ENCODE data around the gene PIM2.

The PIM2 gene

DNA sequence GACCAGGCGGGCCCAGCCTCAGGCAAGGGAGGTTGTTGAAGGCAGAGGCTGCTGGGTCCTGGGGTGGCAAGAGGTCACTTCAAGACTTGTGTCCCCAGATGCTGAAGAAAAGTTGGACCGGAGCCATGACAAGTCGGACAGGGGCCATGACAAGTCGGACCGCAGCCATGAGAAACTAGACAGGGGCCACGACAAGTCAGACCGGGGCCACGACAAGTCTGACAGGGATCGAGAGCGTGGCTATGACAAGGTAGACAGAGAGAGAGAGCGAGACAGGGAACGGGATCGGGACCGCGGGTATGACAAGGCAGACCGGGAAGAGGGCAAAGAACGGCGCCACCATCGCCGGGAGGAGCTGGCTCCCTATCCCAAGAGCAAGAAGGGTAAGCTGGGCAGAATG, 16.7 kb downstream of the PIM2 start:
- ChIA-PET CTCF (no interaction called here), POLR2A (interaction anchor here (0.6 kb wide), 1 partner anchor 19 kb away, joined by 3 read pairs; no protein-coding TSS in a partner anchor)
- DNase-seq (ENCODE audit: extremely low spot score), result no peak
- TF ChIP-seq FOXK2 (IDR thresholded peaks at IDR 0.05), result no peak
- no peak for TF ChIP-seq NFRKB (IDR thresholded peaks at IDR 0.05)
- no peak for TF ChIP-seq TARDBP (IDR thresholded peaks at IDR 0.05)
- no peak for TF ChIP-seq SP1 (IDR thresholded peaks at IDR 0.05)
- no peak for TF ChIP-seq L3MBTL2 (conservative IDR thresholded peaks at IDR 0.05)
- TF ChIP-seq HDGF (IDR thresholded peaks at IDR 0.05; ENCODE audit: borderline replicate concordance), result no peak
- no peak for TF ChIP-seq FOXA1 (IDR thresholded peaks at IDR 0.05)
- TF ChIP-seq FOXM1 (IDR thresholded peaks at IDR 0.05; ENCODE audit: borderline replicate concordance), result no peak
- no peak for TF ChIP-seq BHLHE40 (IDR thresholded peaks at IDR 0.05; ENCODE audit: borderline replicate concordance)
- TF ChIP-seq ARNT (IDR thresholded peaks at IDR 0.05), result no peak
- TF ChIP-seq SUZ12 (IDR thresholded peaks at IDR 0.05), result no peak
- TF ChIP-seq ZNF384 (IDR thresholded peaks at IDR 0.05), result no peak
- no peak for TF ChIP-seq LEF1 (IDR thresholded peaks at IDR 0.05; ENCODE audit: borderline replicate concordance)
- TF ChIP-seq CTBP1 (IDR thresholded peaks at IDR 0.05; ENCODE audit: borderline replicate concordance), result no peak
- no peak for TF ChIP-seq PKNOX1 (IDR thresholded peaks at IDR 0.05)
- TF ChIP-seq ELF4 (IDR thresholded peaks at IDR 0.05), result no peak

DNA sequence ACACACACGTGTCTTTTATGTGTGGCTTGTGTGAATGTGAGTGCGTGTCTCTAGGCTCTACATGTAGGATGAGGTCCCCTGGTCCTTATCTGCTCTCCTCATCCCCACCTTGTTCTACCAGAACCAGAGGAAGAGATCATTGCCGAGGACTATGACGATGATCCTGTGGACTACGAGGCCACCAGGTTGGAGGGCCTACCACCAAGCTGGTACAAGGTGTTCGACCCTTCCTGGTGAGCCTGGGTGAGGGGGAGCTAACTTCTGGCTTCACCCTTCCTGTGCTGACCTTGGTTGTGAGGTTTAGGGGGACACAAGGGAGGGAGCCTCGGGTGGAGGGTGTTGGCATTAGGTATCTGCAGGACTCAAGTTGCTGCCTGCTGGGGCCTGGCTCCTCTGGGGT, 17.8 kb downstream of the PIM2 start:
- ChIA-PET CTCF (no interaction called here), POLR2A (no interaction called here)
- no peak for TF ChIP-seq SUZ12 (IDR thresholded peaks at IDR 0.05)
- no peak for TF ChIP-seq HDGF (IDR thresholded peaks at IDR 0.05; ENCODE audit: borderline replicate concordance)
- no peak for TF ChIP-seq NFRKB (IDR thresholded peaks at IDR 0.05)
- TF ChIP-seq FOXA1 (IDR thresholded peaks at IDR 0.05), result no peak
- TF ChIP-seq ZNF384 (IDR thresholded peaks at IDR 0.05), result no peak

DNA sequence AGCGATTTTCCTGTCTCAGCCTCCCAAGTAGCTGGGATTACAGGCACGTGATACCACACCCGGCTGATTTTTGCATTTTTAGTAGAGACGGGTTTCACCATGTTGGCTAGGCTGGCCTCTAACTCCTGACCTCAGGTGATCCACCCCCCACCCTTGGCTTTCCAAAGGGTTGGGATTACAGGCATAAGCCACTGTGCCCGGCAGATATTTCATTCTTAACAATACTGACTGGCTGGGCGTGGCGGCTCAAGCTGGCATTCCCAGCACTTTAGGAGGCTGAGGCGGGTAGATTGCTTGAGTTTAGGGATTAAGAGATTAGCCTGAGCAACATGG, 19.8 kb downstream of the PIM2 start:
- ChIA-PET CTCF (interaction anchor here (0.6 kb wide), 1 partner anchor 13 kb away, joined by 3 read pairs; no protein-coding TSS in a partner anchor), POLR2A (interaction anchor here (1.8 kb wide), 1 partner anchor 23 kb away, joined by 8 read pairs; no protein-coding TSS in a partner anchor)
- TF ChIP-seq FOXK2 (IDR thresholded peaks at IDR 0.05) (no peak), NFRKB (IDR thresholded peaks at IDR 0.05) (no peak), ELF4 (IDR thresholded peaks at IDR 0.05) (no peak), LEF1 (IDR thresholded peaks at IDR 0.05; ENCODE audit: borderline replicate concordance) (no peak)
- no peak for DNase-seq (ENCODE audit: extremely low spot score)

More for the DNA sequence above, 17.8 kb downstream of the PIM2 start:
- no peak for DNase-seq (ENCODE audit: extremely low spot score)

DNA sequence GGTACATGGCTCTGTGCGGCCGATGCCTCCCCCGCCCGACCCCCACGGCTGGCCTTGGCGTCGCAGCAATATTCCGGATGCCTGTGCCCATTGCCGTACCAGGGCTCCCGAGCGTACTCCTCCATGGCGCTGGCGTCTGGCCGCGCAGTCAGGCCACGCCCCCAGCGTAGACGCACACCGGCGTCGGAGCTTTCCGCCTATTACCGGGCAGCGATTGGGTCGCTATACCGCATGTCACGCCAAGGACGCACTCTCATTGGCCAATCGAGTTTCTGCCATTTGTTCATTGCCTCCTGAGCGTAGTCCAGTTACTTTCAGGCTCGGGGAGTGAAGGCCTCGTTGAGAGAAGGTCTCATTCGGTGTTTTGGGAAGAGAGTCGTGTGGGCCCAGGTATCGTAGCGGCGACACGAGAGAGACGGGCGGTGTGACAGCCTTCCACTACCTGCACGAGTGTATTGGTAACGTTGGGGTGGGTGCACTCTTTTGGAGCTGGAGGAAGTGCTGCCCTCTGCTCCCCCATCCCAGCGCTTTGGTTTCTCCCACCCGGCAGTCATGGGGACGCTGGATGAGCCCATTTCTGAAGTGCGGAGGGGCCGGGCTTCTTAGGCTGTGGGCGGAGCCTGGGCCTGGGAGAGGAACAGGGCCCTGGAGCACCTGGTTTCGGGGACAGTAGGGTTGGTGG, 21.1 kb downstream of the PIM2 start, which contains the start of the genes PQBP1 and TIMM17B:
PQBP1 (plus strand) TSS at position 306 of the 682 bp plus-strand sequence. CDS start 580 bp downstream, outside the sequence.
TIMM17B (minus strand) TSS at position 144 of the 682 bp plus-strand sequence; CDS start at position 125, 19 bp downstream.
- POLR2A ChIA-PET, result interaction anchor here (0.7 to 2.8 kb wide), 14 partner anchors 9 to 273 kb away, joined by 3 to 26 read pairs (median 5); partner anchors contain the start of genes HDAC6, PCSK1N and SLC35A2
- CTCF ChIA-PET, result no interaction called here
- no peak for TF ChIP-seq CTBP1 (IDR thresholded peaks at IDR 0.05; ENCODE audit: borderline replicate concordance)
- TF ChIP-seq FOXM1 (IDR thresholded peaks at IDR 0.05; ENCODE audit: borderline replicate concordance), result no peak
- TF ChIP-seq ELF4 (IDR thresholded peaks at IDR 0.05), result peak; percentile 18; the same call in 1 of the 2 replicates
- no peak for TF ChIP-seq ARNT (IDR thresholded peaks at IDR 0.05)
- TF ChIP-seq BHLHE40 (IDR thresholded peaks at IDR 0.05; ENCODE audit: borderline replicate concordance), result peak; percentile 75
- TF ChIP-seq HDGF (IDR thresholded peaks at IDR 0.05; ENCODE audit: borderline replicate concordance), result no peak; the same call in 1 of the 2 replicates
- peak; percentile 96 for TF ChIP-seq PKNOX1 (IDR thresholded peaks at IDR 0.05)
- DNase-seq (ENCODE audit: extremely low spot score), result peak; percentile 84

DNA sequence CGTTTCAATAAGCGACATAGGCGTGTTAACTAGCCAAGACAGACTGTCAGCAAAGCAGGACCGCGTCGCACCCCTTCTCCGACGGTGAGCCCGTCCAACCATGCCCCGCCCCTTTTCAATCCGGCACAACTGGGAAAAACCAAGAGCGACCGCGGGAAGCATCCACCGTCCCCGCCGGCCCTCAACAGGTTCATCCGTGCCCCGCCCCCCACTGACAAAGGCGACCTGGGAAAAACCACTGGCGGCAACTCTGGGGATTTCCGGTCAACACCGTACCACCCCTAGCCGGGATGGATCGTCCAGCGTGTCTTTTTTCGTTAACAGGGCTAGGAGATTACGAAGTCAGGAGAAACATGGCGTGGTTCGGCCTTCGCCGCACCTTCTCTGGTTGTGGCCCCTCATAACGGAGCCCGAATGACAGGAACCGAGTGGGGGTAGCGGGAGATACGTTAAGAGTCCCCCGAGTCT, 21.6 kb downstream of the PIM2 start:
- ChIA-PET CTCF (no interaction called here), POLR2A (interaction anchor here (0.7 to 2.8 kb wide), 12 partner anchors 9 to 272 kb away, joined by 3 to 26 read pairs (median 5); partner anchors contain the start of genes HDAC6, PCSK1N and SLC35A2)
- DNase-seq (ENCODE audit: extremely low spot score), result peak; percentile 68
- TF ChIP-seq SP1 (IDR thresholded peaks at IDR 0.05) (no peak), SUZ12 (IDR thresholded peaks at IDR 0.05) (no peak), ELF4 (IDR thresholded peaks at IDR 0.05) (no peak), BHLHE40 (IDR thresholded peaks at IDR 0.05; ENCODE audit: borderline replicate concordance) (no peak; the same call in 1 of the 2 replicates), PKNOX1 (IDR thresholded peaks at IDR 0.05) (no peak), CTBP1 (IDR thresholded peaks at IDR 0.05; ENCODE audit: borderline replicate concordance) (no peak), FOXK2 (IDR thresholded peaks at IDR 0.05) (no peak), LEF1 (IDR thresholded peaks at IDR 0.05; ENCODE audit: borderline replicate concordance) (no peak), FOXA1 (IDR thresholded peaks at IDR 0.05) (no peak), NFRKB (IDR thresholded peaks at IDR 0.05) (no peak), HDGF (IDR thresholded peaks at IDR 0.05; ENCODE audit: borderline replicate concordance) (no peak), FOXM1 (IDR thresholded peaks at IDR 0.05; ENCODE audit: borderline replicate concordance) (no peak), ZNF384 (IDR thresholded peaks at IDR 0.05) (no peak), TARDBP (IDR thresholded peaks at IDR 0.05) (no peak), ARNT (IDR thresholded peaks at IDR 0.05) (no peak), L3MBTL2 (conservative IDR thresholded peaks at IDR 0.05) (no peak)

GRCh38 chrX:48896611-48897011, 22.2 kb downstream of the PIM2 start:
- no peak for DNase-seq (ENCODE audit: extremely low spot score)
- POLR2A ChIA-PET, result interaction anchor here (1.7 to 2.8 kb wide), 3 partner anchors 15 to 159 kb away, joined by 10 to 26 read pairs (median 11); partner anchors contain the start of genes HDAC6 and SLC35A2
- CTCF ChIA-PET, result no interaction called here
- TF ChIP-seq CTBP1 (IDR thresholded peaks at IDR 0.05; ENCODE audit: borderline replicate concordance), result no peak
- TF ChIP-seq FOXA1 (IDR thresholded peaks at IDR 0.05), result no peak
- no peak for TF ChIP-seq ARNT (IDR thresholded peaks at IDR 0.05)
- TF ChIP-seq FOXK2 (IDR thresholded peaks at IDR 0.05), result no peak
- TF ChIP-seq SUZ12 (IDR thresholded peaks at IDR 0.05), result no peak
- no peak for TF ChIP-seq LEF1 (IDR thresholded peaks at IDR 0.05; ENCODE audit: borderline replicate concordance)
- no peak for TF ChIP-seq TARDBP (IDR thresholded peaks at IDR 0.05)
- TF ChIP-seq BHLHE40 (IDR thresholded peaks at IDR 0.05; ENCODE audit: borderline replicate concordance), result no peak
- TF ChIP-seq NFRKB (IDR thresholded peaks at IDR 0.05), result no peak
- no peak for TF ChIP-seq ZNF384 (IDR thresholded peaks at IDR 0.05)
- no peak for TF ChIP-seq HDGF (IDR thresholded peaks at IDR 0.05; ENCODE audit: borderline replicate concordance)
- no peak for TF ChIP-seq L3MBTL2 (conservative IDR thresholded peaks at IDR 0.05)
- TF ChIP-seq FOXM1 (IDR thresholded peaks at IDR 0.05; ENCODE audit: borderline replicate concordance), result no peak
- TF ChIP-seq PKNOX1 (IDR thresholded peaks at IDR 0.05), result no peak
- no peak for TF ChIP-seq SP1 (IDR thresholded peaks at IDR 0.05)
- TF ChIP-seq ELF4 (IDR thresholded peaks at IDR 0.05), result no peak
